GM12875 (cell line): ENCODE data around the gene DGKB.

ENCODE experiments used
- H3K4me3 ChIP-seq: one replicate; pipeline ENCODE4 v1.5.1; 2011; ENCODE audit warnings: low read depth, low read length, control low read depth
- CTCF ChIP-seq: IDR thresholded peaks from 2 replicates; pipeline ENCODE4 v1.5.1; 2011; ENCODE audit warnings: low read depth, mild to moderate bottlenecking, control low read depth, inconsistent platforms, low read length, moderate library complexity, borderline replicate concordance; ENCODE audit not compliant: insufficient read depth

DGKB gene

GRCh38 chr7:14690075-14690474 lies 212.5 kb downstream of the DGKB start:
- TF ChIP-seq CTCF, result no peak
- no peak overlapping the region for H3K4me3 ChIP-seq

- H3K4me3 ChIP-seq, result no peak overlapping the region
- TF ChIP-seq CTCF, result no peak
Measured at GRCh38 chr7:14688208-14688607, 214.3 kb downstream of the DGKB start.

- no peak overlapping the region for H3K4me3 ChIP-seq
- TF ChIP-seq CTCF, result no peak
Measured at GRCh38 chr7:14687777-14688176, 214.8 kb downstream of the DGKB start.

- no peak for TF ChIP-seq CTCF
- no peak overlapping the region for H3K4me3 ChIP-seq
Measured at GRCh38 chr7:14687241-14687640, 215.3 kb downstream of the DGKB start.

GRCh38 chr7:14685167-14685566 lies 217.4 kb downstream of the DGKB start:
- no peak for TF ChIP-seq CTCF
- H3K4me3 ChIP-seq, result no peak overlapping the region

- no peak for TF ChIP-seq CTCF
- no peak overlapping the region for H3K4me3 ChIP-seq
Measured at GRCh38 chr7:14682910-14683465, 219.6 kb downstream of the DGKB start.

GRCh38 chr7:14676896-14677295 lies 225.7 kb downstream of the DGKB start:
- no peak overlapping the region for H3K4me3 ChIP-seq
- TF ChIP-seq CTCF, result no peak
